Lower lobe of right lung (tissue), 2 donors: ENCODE results near the gene SMPD1. TPM values are rescaled to one million over a fixed set of nuclear protein-coding genes. Genes with fewer than 3 reads are reported as not detected.
A peak's percentile ranks its signal among the peaks of the same experiment; 100 is the strongest.

Experiments
- ATAC-seq, 2 donors: fragments of 200-7000 bp; cut with Tn5 transposase; one replicate each; pipeline ENCODE4 v1.9.1; 2020 to 2022; ENCODE audit warnings: mild to moderate bottlenecking in 2 of 2, moderate library complexity in 2 of 2
- DNase-seq: peaks from one replicate; pipeline ENCODE4 v3.0.0-alpha.2; 2020
- H3K27ac ChIP-seq: fragments of 200-600 bp; one replicate; pipeline ENCODE4 v1.8.0; 2022
- H3K27me3 ChIP-seq: fragments of 200-600 bp; one replicate; pipeline ENCODE4 v1.8.0; 2022; ENCODE audit warnings: low read depth
- H3K36me3 ChIP-seq: fragments of 200-600 bp; one replicate; pipeline ENCODE4 v1.8.0; 2022; ENCODE audit warnings: mild to moderate bottlenecking
- H3K4me1 ChIP-seq: fragments of 200-600 bp; one replicate; pipeline ENCODE4 v1.8.0; 2022
- H3K4me3 ChIP-seq: fragments of 200-600 bp; one replicate; pipeline ENCODE4 v1.8.0; 2022; ENCODE audit warnings: mild to moderate bottlenecking
- H3K9me3 ChIP-seq: fragments of 200-600 bp; one replicate; pipeline ENCODE4 v1.8.0; 2022
- CTCF ChIP-seq: fragments of 200-600 bp; IDR thresholded peaks from one replicate; pipeline ENCODE4 v1.8.0; 2022; ENCODE audit warnings: antibody characterized with exemption, mild to moderate bottlenecking
- intact Hi-C: fragments of 100-400 bp; cut with DNase I; formaldehyde crosslinking; loops from one replicate; pipeline ENCODE4 v1.11.0; 2022
- total RNA-seq: library from RNA; stranded (reverse); fragmentation: NEBNext Ultra II Directional; extraction: Animal tissue kit (Norgen Biotek cat#: 25700); gene quantifications from one replicate; pipeline ENCODE4 v1.2.1, GENCODE V29; 2021
- donor health status: DM: no; HTN: yes; CAD: no; lungs with severe emphysema.

SMPD1 gene
- total RNA-seq, 1 donor from 2014 or later = 39.7 TPM

- ATAC-seq = no peak
- no peaks in the 10 kb centered on the region for H3K27me3 ChIP-seq
- no peak overlapping the region for H3K27ac ChIP-seq
- intact Hi-C loops = no loop called here
- no peak for DNase-seq
- H3K9me3 ChIP-seq = no peaks in the 10 kb centered on the region
- no peak for TF ChIP-seq CTCF
- peaks cover 6% of the 10 kb centered on the region for H3K4me1 ChIP-seq
- no peak overlapping the region for H3K4me3 ChIP-seq
- H3K36me3 ChIP-seq = no peaks in the 10 kb centered on the region
Measured at GRCh38 chr11:6433998-6434660, 43.9 kb downstream of the SMPD1 start.

- Histone ChIP-seq H3K27ac (no peak overlapping the region), H3K9me3 (no peaks in the 10 kb centered on the region), H3K36me3 (no peaks in the 10 kb centered on the region), H3K27me3 (no peaks in the 10 kb centered on the region), H3K4me1 (peaks cover 16% of the 10 kb centered on the region), H3K4me3 (no peak overlapping the region)
- TF ChIP-seq CTCF = no peak
- DNase-seq (no peak), ATAC-seq (no peak)
- intact Hi-C loops = no loop called here
Measured at GRCh38 chr11:6437423-6437822, 47.1 kb downstream of the SMPD1 start.

GRCh38 chr11:6437993-6438392 lies 47.7 kb downstream of the SMPD1 start:
- DNase-seq (no peak), ATAC-seq (peak; percentile 43 to 54)
- intact Hi-C loops = no loop called here
- no peaks in the 10 kb centered on the region for H3K27me3 ChIP-seq
- H3K36me3 ChIP-seq = no peaks in the 10 kb centered on the region
- no peak for TF ChIP-seq CTCF
- no peaks in the 10 kb centered on the region for H3K9me3 ChIP-seq
- H3K27ac ChIP-seq = no peak overlapping the region
- H3K4me3 ChIP-seq = no peak overlapping the region
- peaks cover 16% of the 10 kb centered on the region for H3K4me1 ChIP-seq

GRCh38 chr11:6438979-6439571 lies 48.8 kb downstream of the SMPD1 start:
- H3K27ac ChIP-seq = no peak overlapping the region
- H3K27me3 ChIP-seq = no peaks in the 10 kb centered on the region
- DNase-seq (no peak), ATAC-seq (peak; percentile 48 to 70)
- no peak overlapping the region for H3K4me3 ChIP-seq
- TF ChIP-seq CTCF = peak; percentile 66
- intact Hi-C loops = no loop called here
- no peaks in the 10 kb centered on the region for H3K9me3 ChIP-seq
- H3K4me1 ChIP-seq = peaks cover 16% of the 10 kb centered on the region
- H3K36me3 ChIP-seq = no peaks in the 10 kb centered on the region

- no peak for ATAC-seq
- H3K9me3 ChIP-seq = no peaks in the 10 kb centered on the region
- H3K4me1 ChIP-seq = peaks cover 16% of the 10 kb centered on the region
- no peaks in the 10 kb centered on the region for H3K27me3 ChIP-seq
- no peaks in the 10 kb centered on the region for H3K36me3 ChIP-seq
- no peak within 1 kb of the TSS for H3K4me3 ChIP-seq
- no peak within 1 kb of the TSS for H3K27ac ChIP-seq
- no peak for DNase-seq
- no peak for TF ChIP-seq CTCF
- intact Hi-C loops = loop anchor here (5.0 kb wide), 1 partner anchor 64 kb away; no protein-coding TSS in a partner anchor
Measured at GRCh38 chr11:6440906-6441358, 50.7 kb downstream of the SMPD1 start, which contains the start of gene HPX. TSS of gene HPX (minus strand) at chr11:6440987. CDS start at chr11:6440963, 24 bp downstream.
